Neural cell (in vitro differentiated cells): ENCODE results near the gene ARMH1.

Source experiments
- EZH2 ChIP-seq: fragments of 200-600, 300-800 bp; shearing (Covaris generic), sonication (generic); IDR thresholded peaks from 2 replicates; pipeline ENCODE4 v1.6.1; 2014; ENCODE audit warnings: antibody characterized with exemption, low read length, borderline replicate concordance, mild to moderate bottlenecking; ENCODE audit not compliant: insufficient read depth, poor library complexity, severe bottlenecking
- TF ChIP-seq, protein P1 (sequence below): fragments of 450-650 bp; IDR thresholded peaks from 2 replicates; pipeline ENCODE4 v1.5.1; 2014; ENCODE audit warnings: antibody characterized with exemption, mild to moderate bottlenecking, moderate library complexity; ENCODE audit not compliant: poor library complexity, severe bottlenecking

GRCh38 chr1:44747878-44748277, 73.4 kb downstream of the ARMH1 start:
- TF ChIP-seq, protein P1, sequence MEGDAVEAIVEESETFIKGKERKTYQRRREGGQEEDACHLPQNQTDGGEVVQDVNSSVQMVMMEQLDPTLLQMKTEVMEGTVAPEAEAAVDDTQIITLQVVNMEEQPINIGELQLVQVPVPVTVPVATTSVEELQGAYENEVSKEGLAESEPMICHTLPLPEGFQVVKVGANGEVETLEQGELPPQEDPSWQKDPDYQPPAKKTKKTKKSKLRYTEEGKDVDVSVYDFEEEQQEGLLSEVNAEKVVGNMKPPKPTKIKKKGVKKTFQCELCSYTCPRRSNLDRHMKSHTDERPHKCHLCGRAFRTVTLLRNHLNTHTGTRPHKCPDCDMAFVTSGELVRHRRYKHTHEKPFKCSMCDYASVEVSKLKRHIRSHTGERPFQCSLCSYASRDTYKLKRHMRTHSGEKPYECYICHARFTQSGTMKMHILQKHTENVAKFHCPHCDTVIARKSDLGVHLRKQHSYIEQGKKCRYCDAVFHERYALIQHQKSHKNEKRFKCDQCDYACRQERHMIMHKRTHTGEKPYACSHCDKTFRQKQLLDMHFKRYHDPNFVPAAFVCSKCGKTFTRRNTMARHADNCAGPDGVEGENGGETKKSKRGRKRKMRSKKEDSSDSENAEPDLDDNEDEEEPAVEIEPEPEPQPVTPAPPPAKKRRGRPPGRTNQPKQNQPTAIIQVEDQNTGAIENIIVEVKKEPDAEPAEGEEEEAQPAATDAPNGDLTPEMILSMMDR = no peak
- no peak for TF ChIP-seq EZH2
